HG03139 (cell line): Measurements from ENCODE around the gene CYTH1.

Source experiments
- ATAC-seq: cut with Tn5 transposase; IDR thresholded peaks from one replicate; pipeline ENCODE4 v1.9.1; 2021; ENCODE audit not compliant: unreplicated experiment

CYTH1 gene

GRCh38 chr17:78717431-78717980 is 64.6 kb downstream of the CYTH1 start:
- no peak for ATAC-seq

GRCh38 chr17:78716814-78717393 is 65.2 kb downstream of the CYTH1 start:
- ATAC-seq: no peak

- no peak for ATAC-seq
These were observed 65.8 kb downstream of the CYTH1 start for GRCh38 chr17:78716292-78716691.

GRCh38 chr17:78715876-78716275 is 66.2 kb downstream of the CYTH1 start:
- ATAC-seq: no peak

GRCh38 chr17:78715000-78715771 is 66.9 kb downstream of the CYTH1 start:
- ATAC-seq: no peak

- ATAC-seq: no peak
These were observed 67.5 kb downstream of the CYTH1 start for GRCh38 chr17:78714534-78714933.

- ATAC-seq: no peak
These were observed 70.0 kb downstream of the CYTH1 start for GRCh38 chr17:78712043-78712442.

GRCh38 chr17:78710607-78711006 is 71.5 kb downstream of the CYTH1 start:
- no peak for ATAC-seq

GRCh38 chr17:78709751-78710181 is 72.3 kb downstream of the CYTH1 start:
- ATAC-seq: no peak

GRCh38 chr17:78709119-78709681 is 72.9 kb downstream of the CYTH1 start:
- ATAC-seq: no peak

- ATAC-seq: no peak
These were observed 73.5 kb downstream of the CYTH1 start for GRCh38 chr17:78708510-78708973.

GRCh38 chr17:78707923-78708322 is 74.2 kb downstream of the CYTH1 start:
- no peak for ATAC-seq

- ATAC-seq: no peak
These were observed 75.1 kb downstream of the CYTH1 start for GRCh38 chr17:78707016-78707415.

GRCh38 chr17:78706271-78706915 is 75.7 kb downstream of the CYTH1 start:
- peak; percentile 67 for ATAC-seq

- ATAC-seq: no peak
These were observed 77.0 kb downstream of the CYTH1 start for GRCh38 chr17:78705071-78705470.

GRCh38 chr17:78704594-78704993 is 77.5 kb downstream of the CYTH1 start:
- no peak for ATAC-seq

GRCh38 chr17:78697554-78698343 is 84.3 kb downstream of the CYTH1 start:
- no peak for ATAC-seq

- no peak for ATAC-seq
These were observed 85.0 kb downstream of the CYTH1 start for GRCh38 chr17:78697122-78697521.

GRCh38 chr17:78696016-78696982 is 85.8 kb downstream of the CYTH1 start:
- no peak for ATAC-seq
